Measurements from ENCODE around the gene DHDH. TPM values are rescaled to one million over a fixed set of nuclear protein-coding genes. Genes with fewer than 3 reads are reported as not detected.

Gene DHDH
- total RNA-seq, 1 donor from 2014 or later, result 3.2 TPM

GRCh38 chr19:48962029-48962848, 28.7 kb downstream of the DHDH start:
- DNase-seq (ENCODE audit: low spot score in 2 of 2, unreplicated experiment in 2 of 2), result no peak
- Mint-ChIP-seq H3K27me3 (ENCODE audit: low read depth) (no peaks in the 10 kb centered on the region), H3K27ac (peak overlapping the region; percentile 100), H3K36me3 (peaks cover 20% of the 10 kb centered on the region), H3K4me3 (no peak overlapping the region), H3K9me3 (no peaks in the 10 kb centered on the region), H3K4me1 (peaks cover 43% of the 10 kb centered on the region)
- TF ChIP-seq CTCF (IDR thresholded peaks at IDR 0.05; ENCODE audit: unreplicated experiment), result no peak

DNA sequence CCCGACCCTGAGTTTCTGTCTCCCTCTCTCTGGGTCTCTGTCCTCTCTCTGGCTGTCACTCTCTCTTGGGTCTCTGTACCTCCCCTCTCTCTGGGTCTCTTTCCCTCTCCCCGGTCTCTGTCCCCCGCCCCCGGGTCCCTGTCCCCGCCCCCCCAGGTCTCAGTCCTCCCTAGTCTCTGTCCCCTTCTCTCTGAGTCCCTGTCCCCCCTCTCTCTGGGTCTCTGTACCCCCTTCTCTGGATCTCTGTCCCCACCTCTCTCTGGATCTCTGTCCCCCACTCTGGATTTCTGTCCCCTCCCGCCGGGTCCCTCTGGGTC, 29.3 kb downstream of the DHDH start:
- no peaks in the 10 kb centered on the region for H3K27me3 Mint-ChIP-seq (ENCODE audit: low read depth)
- H3K36me3 Mint-ChIP-seq, result peaks cover 17% of the 10 kb centered on the region
- no peak for TF ChIP-seq CTCF (IDR thresholded peaks at IDR 0.05; ENCODE audit: unreplicated experiment)
- peak overlapping the region; percentile 100 for H3K27ac Mint-ChIP-seq
- no peak for DNase-seq (ENCODE audit: low spot score in 2 of 2, unreplicated experiment in 2 of 2)
- no peaks in the 10 kb centered on the region for H3K9me3 Mint-ChIP-seq
- H3K4me1 Mint-ChIP-seq, result peaks cover 43% of the 10 kb centered on the region
- H3K4me3 Mint-ChIP-seq, result no peak overlapping the region

DNA sequence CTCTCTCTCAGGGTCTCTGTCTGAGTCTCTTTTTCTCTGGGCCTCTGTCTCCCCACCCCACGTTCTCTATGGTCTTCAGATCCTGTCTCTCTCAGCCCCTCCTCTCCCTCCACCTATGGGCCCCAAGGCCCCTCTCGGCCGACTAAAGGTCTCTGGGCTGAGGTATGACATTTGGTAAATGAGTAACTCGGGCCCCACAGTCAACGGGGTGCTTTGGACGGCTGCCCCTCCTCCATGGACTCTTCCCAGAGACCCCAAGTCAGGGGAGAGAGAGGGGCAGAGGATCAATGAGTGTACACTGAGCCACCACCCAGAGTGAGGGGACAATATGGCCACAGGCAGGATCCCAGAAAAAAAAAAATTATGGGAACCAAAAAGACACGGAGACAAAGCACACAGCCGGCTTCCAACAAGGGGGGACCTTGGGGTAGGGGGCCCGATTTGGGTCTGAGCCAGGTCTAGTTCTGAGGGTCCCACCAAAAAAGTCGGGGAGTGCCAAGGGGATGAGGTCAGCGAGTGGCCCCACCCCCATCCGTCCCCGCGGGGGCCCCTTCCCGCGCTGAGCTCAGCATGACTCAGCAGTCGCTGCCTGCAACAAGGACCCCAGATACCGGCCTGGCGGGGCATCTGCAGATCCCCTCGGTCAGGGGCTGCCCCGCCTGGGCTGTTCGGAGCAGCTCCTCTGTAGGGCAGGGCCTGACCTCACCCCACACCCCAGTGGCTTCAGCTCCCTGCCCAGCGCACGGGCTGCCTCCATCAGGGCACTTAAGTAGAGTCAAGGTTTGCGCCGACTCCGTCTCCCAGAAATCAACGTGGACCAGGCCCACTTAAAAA, 30.1 kb downstream of the DHDH start:
- Mint-ChIP-seq H3K9me3 (no peaks in the 10 kb centered on the region), H3K27ac (peak overlapping the region; percentile 100), H3K4me1 (peaks cover 43% of the 10 kb centered on the region), H3K4me3 (peak overlapping the region; percentile 100), H3K27me3 (ENCODE audit: low read depth) (no peaks in the 10 kb centered on the region), H3K36me3 (peaks cover 19% of the 10 kb centered on the region)
- DNase-seq (ENCODE audit: low spot score in 2 of 2, unreplicated experiment in 2 of 2), result peak; percentile 63 to 76
- TF ChIP-seq CTCF (IDR thresholded peaks at IDR 0.05; ENCODE audit: unreplicated experiment), result no peak

DNA sequence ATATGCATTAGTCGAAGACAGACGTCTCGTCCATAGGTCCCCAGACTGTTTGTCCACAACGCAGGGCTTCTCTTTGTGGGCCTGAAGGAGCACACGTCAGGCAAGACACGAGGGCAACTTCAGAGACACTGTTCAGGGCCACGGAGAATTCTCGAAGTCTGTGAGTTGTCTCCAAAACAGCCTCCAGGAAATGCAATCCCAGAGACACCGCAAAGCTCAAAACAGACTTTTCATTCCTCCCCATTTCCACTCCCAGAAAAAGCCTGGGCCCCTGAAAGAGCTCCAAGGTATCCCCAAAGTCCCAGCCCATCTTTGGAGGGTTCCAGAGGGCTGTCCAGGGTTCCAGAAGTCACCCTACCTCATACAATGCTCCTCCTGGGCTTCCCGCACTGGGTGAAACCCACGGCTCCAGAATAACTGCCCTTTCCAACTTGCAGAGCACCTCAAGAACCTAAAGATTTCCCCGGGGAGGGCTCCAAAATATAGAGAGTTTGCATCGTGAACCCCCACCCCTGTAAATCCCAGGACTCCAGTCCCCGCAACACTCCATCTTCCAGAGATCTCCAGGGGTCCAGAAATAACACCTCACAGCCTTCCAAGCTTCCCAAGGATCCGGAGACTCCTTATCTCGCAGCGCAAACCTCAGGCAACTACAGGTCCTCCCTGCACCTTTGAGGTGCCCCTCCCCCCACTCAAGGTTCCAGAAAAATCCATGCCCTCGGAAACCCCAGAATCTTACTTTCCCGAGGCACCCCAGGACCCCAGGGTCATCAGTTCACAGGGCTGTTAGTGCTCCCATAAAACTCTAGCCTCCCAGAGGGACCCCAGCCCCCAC, 30.9 kb downstream of the DHDH start:
- peak overlapping the region; percentile 100 for H3K27ac Mint-ChIP-seq
- H3K27me3 Mint-ChIP-seq (ENCODE audit: low read depth), result no peaks in the 10 kb centered on the region
- no peak for TF ChIP-seq CTCF (IDR thresholded peaks at IDR 0.05; ENCODE audit: unreplicated experiment)
- peaks cover 19% of the 10 kb centered on the region for H3K36me3 Mint-ChIP-seq
- peak overlapping the region; percentile 100 for H3K4me3 Mint-ChIP-seq
- peaks cover 43% of the 10 kb centered on the region for H3K4me1 Mint-ChIP-seq
- no peak for DNase-seq (ENCODE audit: low spot score in 2 of 2, unreplicated experiment in 2 of 2)
- no peaks in the 10 kb centered on the region for H3K9me3 Mint-ChIP-seq

- H3K27me3 Mint-ChIP-seq (ENCODE audit: low read depth), result no peaks in the 10 kb centered on the region
- peaks cover 43% of the 10 kb centered on the region for H3K4me1 Mint-ChIP-seq
- H3K36me3 Mint-ChIP-seq, result peaks cover 23% of the 10 kb centered on the region
Measured at GRCh38 chr19:48965040-48965805, 31.7 kb downstream of the DHDH start, which contains the start of gene FTL. TSS of gene FTL (plus strand) at chr19:48965309. CDS start at chr19:48965508, 199 bp downstream.

More at GRCh38 chr19:48965040-48965805, 31.7 kb downstream of the DHDH start, which contains the start of gene FTL:
- H3K27ac Mint-ChIP-seq, result peak within 1 kb of the TSS; percentile 100
- TF ChIP-seq CTCF (IDR thresholded peaks at IDR 0.05; ENCODE audit: unreplicated experiment), result no peak
- peak within 1 kb of the TSS; percentile 100 for H3K4me3 Mint-ChIP-seq
- H3K9me3 Mint-ChIP-seq, result no peaks in the 10 kb centered on the region
- peak; percentile 90 to 96 for DNase-seq (ENCODE audit: low spot score in 2 of 2, unreplicated experiment in 2 of 2)
